ENCODE measurements around the gene RTP5.
"Not testable (repeated sequence)": the region's sequence is repeated elsewhere in the genome, so short reads cannot be mapped to it uniquely, and the experiment has no call there.

RTP5 gene

DNA sequence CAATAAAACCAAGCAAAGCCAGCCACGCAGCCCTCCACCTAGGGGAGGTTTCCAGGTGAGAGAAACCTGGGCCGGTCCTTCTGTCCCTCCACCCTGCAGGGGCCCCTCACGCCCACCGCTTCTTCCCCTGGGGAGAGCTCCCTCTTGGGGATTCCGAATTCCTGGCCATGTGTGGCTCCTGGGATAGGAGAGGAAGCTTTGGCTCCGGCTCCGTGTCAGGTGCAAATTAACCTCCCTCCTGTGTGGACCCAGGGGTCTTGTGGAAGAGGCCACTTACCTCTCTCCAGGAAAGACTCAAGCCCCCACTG lies 4.2 kb downstream of the RTP5 start:
- no peak for DNase-seq (ENCODE audit: low read depth)
- TF ChIP-seq, protein P1, sequence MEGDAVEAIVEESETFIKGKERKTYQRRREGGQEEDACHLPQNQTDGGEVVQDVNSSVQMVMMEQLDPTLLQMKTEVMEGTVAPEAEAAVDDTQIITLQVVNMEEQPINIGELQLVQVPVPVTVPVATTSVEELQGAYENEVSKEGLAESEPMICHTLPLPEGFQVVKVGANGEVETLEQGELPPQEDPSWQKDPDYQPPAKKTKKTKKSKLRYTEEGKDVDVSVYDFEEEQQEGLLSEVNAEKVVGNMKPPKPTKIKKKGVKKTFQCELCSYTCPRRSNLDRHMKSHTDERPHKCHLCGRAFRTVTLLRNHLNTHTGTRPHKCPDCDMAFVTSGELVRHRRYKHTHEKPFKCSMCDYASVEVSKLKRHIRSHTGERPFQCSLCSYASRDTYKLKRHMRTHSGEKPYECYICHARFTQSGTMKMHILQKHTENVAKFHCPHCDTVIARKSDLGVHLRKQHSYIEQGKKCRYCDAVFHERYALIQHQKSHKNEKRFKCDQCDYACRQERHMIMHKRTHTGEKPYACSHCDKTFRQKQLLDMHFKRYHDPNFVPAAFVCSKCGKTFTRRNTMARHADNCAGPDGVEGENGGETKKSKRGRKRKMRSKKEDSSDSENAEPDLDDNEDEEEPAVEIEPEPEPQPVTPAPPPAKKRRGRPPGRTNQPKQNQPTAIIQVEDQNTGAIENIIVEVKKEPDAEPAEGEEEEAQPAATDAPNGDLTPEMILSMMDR (IDR thresholded peaks at IDR 0.05; ENCODE audit: control insufficient read depth, extremely low read depth, insufficient read depth), result no peak
- H3K4me3 ChIP-seq (ENCODE audit: low read depth, low read length), result no peak overlapping the region

DNA sequence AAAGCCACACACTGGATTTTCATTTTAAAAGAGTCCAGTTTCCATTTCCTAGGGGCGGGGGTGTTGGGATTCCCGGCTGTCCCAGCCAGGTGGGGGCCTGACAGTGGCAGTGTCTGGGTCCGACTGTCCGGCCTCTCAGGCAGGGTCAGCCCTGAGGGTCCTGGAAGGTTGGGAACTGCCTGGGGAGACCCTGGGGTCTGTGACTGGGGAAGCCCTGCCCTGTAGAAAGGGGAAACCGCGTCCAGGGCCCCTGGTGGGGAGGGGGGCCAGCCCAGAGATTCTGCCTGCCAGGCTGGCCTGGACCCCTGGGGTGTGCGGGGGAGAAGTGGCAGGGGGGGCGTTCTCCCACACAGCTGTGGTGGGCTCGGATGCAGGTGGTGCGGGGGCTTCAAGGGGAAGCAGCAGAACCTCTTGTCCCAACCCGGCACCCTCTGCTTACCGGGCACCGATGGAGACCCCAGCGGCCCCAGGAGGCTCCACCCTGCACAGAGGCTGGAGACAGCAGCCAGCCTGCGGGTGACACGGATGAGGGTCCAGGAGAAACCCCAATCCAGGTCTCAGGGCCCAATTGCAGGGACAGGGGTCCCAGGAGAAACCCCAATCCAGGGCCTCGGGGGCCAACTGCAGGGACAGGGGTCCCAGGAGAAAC lies 4.9 kb downstream of the RTP5 start:
- TF ChIP-seq, protein P1 (IDR thresholded peaks at IDR 0.05; ENCODE audit: control insufficient read depth, extremely low read depth, insufficient read depth), result no peak
- no peak overlapping the region for H3K4me3 ChIP-seq (ENCODE audit: low read depth, low read length)
- DNase-seq (ENCODE audit: low read depth), result no peak

DNA sequence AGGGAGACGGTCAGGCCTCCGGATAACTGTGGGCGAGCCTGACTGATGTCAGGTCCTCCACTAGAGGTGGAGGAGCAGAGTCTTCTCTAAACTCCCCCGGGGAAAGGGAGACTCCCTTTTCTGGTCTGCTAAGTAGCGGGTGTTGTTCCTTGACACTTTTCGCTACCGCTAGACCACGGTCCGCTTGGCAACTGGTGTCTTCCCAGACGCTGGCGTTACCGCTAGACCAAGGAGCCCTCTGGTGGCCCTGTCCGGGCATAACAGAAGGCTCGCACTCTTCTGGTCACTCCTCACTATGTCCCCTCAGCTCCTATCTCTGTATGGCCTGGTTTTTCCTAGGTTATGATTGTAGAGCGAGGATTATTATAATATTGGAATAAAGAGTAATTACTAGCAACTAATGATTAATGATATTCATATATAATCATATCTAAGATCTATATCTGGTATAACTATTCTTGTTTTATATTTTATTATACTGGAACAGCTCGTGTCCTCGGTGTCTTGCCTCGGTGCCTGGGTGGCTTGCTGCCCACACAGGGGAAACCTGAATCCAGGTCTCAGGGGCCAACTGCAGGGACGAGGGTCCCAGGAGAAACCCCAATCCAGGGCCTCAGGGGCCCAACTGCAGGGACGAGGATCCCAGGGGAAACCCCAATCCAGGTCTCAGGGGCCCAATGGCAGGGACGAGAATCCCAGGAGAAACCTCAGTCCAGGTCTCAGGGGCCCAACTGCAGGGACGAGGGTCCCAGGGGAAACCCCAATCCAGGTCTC lies 6.4 kb downstream of the RTP5 start:
- DNase-seq (ENCODE audit: low read depth), result not testable (repeated sequence)
- TF ChIP-seq, protein P1 (IDR thresholded peaks at IDR 0.05; ENCODE audit: control insufficient read depth, extremely low read depth, insufficient read depth), result peak; percentile 26; the same call in 1 of the 2 replicates

DNA sequence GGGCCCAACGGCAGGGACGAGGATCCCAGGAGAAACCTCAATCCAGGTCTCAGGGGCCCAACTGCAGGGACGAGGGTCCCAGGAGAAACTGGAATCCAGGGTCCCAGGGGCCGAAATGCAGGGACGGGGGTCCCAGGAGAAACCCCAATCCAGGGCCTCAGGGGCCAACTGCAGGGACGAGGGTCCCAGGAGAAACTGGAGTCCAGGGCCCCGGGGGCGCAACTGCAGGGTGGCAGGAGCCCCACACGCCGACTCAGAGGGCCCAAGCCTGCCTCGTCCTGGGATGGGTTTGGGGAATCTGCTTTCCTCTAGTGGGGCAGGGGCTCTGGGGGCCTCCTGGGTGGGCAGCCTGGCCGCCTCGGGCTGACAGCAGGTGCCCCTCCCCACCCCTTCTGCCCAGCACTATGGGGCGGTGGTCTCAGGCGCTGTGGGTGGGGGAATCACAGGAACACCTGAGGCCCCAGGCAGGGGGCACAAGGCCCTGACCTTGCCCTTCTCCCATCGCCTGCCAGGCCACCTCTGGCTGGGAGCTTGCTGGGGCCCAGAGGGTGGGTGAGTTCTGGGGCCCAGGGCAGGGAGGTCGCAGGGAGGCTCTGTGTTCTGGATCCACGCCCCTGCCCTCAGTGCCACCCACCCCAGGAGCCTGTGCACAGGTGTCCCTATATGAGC lies 7.1 kb downstream of the RTP5 start:
- TF ChIP-seq, protein P1 (IDR thresholded peaks at IDR 0.05; ENCODE audit: control insufficient read depth, extremely low read depth, insufficient read depth), result no peak
- no peak for DNase-seq (ENCODE audit: low read depth)
- H3K4me3 ChIP-seq (ENCODE audit: low read depth, low read length), result no peak overlapping the region

More for the DNA sequence above, 6.4 kb downstream of the RTP5 start:
- H3K4me3 ChIP-seq (ENCODE audit: low read depth, low read length), result not testable (repeated sequence)

DNA sequence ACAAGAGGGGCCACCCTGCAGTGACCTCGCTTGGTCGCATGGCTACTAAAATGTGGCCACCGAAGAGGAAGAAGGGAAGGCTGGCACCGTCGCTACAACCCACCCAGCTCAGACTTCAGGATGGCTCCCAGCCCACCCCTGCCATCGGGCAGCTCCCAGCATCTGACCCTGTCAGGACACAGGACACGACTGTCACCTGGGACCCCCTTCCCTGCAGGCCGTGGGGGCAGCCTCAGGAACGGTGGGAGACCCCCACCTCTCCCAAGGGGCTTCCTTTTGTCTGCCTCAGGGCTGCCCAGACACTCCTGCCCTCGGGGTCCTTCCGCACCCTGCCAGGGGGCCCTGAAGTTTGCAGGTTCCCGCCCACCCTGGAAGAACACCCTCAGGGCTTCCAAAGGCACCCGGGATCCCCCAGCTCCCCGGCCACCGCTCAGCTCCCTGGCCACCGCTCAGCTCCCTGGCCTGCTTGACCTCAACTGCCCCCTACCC lies 7.7 kb downstream of the RTP5 start:
- H3K4me3 ChIP-seq (ENCODE audit: low read depth, low read length), result no peak overlapping the region
- TF ChIP-seq, protein P1 (IDR thresholded peaks at IDR 0.05; ENCODE audit: control insufficient read depth, extremely low read depth, insufficient read depth), result no peak
- DNase-seq (ENCODE audit: low read depth), result no peak

DNA sequence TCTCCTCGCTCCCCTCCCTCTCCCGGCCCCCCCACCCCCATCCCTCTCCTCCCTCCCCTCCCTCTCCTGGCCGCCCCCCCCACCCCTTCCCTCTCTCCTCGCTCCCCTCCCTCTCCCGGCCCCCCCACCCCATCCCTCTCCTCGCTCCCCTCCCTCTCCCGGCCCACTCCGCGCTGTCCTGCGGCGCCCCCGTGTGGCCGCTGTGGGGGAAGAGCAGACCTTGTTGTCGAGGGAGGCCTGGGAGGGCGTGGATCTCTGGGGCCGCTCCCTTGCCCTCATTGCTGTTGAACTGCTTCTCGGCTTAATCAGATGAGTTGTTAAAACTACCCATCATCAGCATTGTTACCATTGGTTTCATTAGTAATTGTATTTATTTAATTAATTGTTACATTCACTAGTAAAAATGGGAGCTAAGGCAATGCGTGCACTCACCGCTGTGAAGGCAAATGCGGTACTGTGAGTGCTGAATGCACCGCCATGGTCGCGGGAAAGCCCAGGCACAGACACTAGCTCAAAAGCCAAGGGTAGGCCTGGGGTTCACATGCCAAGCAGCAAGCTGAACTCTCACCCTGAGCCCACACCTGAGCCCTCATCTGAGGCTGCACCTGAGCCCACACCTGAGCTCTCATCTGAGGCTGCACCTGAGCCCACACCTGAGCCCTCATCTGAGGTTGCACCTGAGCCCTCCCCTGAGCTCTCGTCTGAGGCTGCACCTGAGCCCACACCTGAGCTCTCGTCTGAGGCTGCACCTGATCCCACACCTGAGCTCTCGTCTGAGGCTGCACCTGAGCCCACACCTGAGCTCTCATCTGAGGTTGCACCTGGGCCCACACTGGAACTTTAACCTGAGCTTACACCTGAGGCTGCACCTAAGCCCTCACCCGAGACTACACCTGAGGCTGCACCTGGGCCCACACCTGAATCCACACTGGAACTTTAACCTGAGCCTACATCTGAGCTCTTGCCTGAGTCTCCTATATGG lies 8.8 kb downstream of the RTP5 start:
- DNase-seq (ENCODE audit: low read depth), result no peak
- TF ChIP-seq, protein P1 (IDR thresholded peaks at IDR 0.05; ENCODE audit: control insufficient read depth, extremely low read depth, insufficient read depth), result peak; percentile 97

More for the DNA sequence above, 8.8 kb downstream of the RTP5 start:
- H3K4me3 ChIP-seq (ENCODE audit: low read depth, low read length), result no peak overlapping the region

All from LNCaP clone FGC (cell line).